GM12878 (cell line): ENCODE results near the gene FAM89A. TPM values are rescaled to one million over a fixed set of nuclear protein-coding genes. Genes with fewer than 3 reads are reported as not detected.

ENCODE experiments used
- ATAC-seq: fragments of 200-7000 bp; cut with Tn5 transposase; 3 replicates; pipeline ENCODE4 v1.9.1; 2020; ENCODE audit warnings: mild to moderate bottlenecking, moderate library complexity
- BruUV-seq: library from RNA; stranded (reverse); fragments of 400-500 nt; replicated peaks from 2 replicates; lab custom pipeline; 2021; lab: Mats Ljungman, UMichigan
- CTCF ChIA-PET: fragments of 300-600 bp; sonication (Branson Sonifier 250); formaldehyde crosslinking; extraction: SDS; loops from one replicate; lab custom pipeline; 2021; ENCODE audit warnings: inconsistent platforms; lab: Yijun Ruan, JAX
- POLR2A ChIA-PET: fragments of 350-600 bp; formaldehyde crosslinking; extraction: SDS; loops from one replicate; lab custom pipeline; 2021; ENCODE audit warnings: inconsistent platforms; lab: Charles Lee
- RAD21 ChIA-PET: fragments of 300-600 bp; sonication (Branson Sonifier 250); formaldehyde crosslinking; loops from one replicate; lab custom pipeline; 2023; ENCODE audit warnings: antibody characterized with exemption; ENCODE audit not compliant: unreplicated experiment; lab: Charles Lee
- SMC1A ChIA-PET: fragments of 300-600 bp; sonication (Branson Sonifier 250); formaldehyde crosslinking; loops from one replicate; lab custom pipeline; 2023; ENCODE audit not compliant: unreplicated experiment, uncharacterized antibody; lab: Charles Lee
- DNase-seq: peaks from one replicate; pipeline ENCODE4 v3.0.0-alpha.2; 2011; ENCODE audit warnings: low read depth, low spot score
- FAIRE-seq: peaks from 3 replicates; lab custom pipeline; 2011; peaks lifted over from hg19 to GRCh38; lab: Jason Lieb, UNC
- H2AFZ ChIP-seq: 2 replicates; pipeline ENCODE4 v1.6.0; 2011; ENCODE audit warnings: low read depth, low read length, control low read depth; ENCODE audit not compliant: control insufficient read depth
- H3K27ac ChIP-seq: 2 replicates; pipeline ENCODE4 v1.5.1; 2011; ENCODE audit warnings: control low read depth; ENCODE audit not compliant: control insufficient read depth, insufficient read depth
- H3K27me3 ChIP-seq, 2 experiments: replicated peaks in 1 of 2; 2 replicates each; pipeline versions ENCODE4 v1.6.0 to v1.6.1; 2011; ENCODE audit warnings: low read length in 1 of 2; ENCODE audit not compliant: control insufficient read depth in 2 of 2, insufficient read depth in 2 of 2
- H3K36me3 ChIP-seq, 2 experiments: 2 replicates each; pipeline ENCODE4 v1.5.1; 2011; ENCODE audit warnings: low read length in 1 of 2; ENCODE audit not compliant: control insufficient read depth in 2 of 2, insufficient read depth in 2 of 2
- H3K4me1 ChIP-seq: 2 replicates; pipeline ENCODE4 v1.6.1; 2011; ENCODE audit warnings: mild to moderate bottlenecking, low read length, moderate library complexity, mixed read lengths; ENCODE audit not compliant: control insufficient read depth, insufficient read depth
- H3K4me2 ChIP-seq: 2 replicates; pipeline ENCODE4 v1.6.0; 2011; ENCODE audit warnings: control low read depth; ENCODE audit not compliant: control insufficient read depth, insufficient read depth
- H3K4me3 ChIP-seq: fragments of 200-600 bp; sonication (generic); 2 replicates; pipeline ENCODE4 v1.5.1; 2016
- H3K79me2 ChIP-seq: 2 replicates; pipeline ENCODE4 v1.6.0; 2011; ENCODE audit warnings: low read length; ENCODE audit not compliant: control insufficient read depth, insufficient read depth
- H3K9ac ChIP-seq: 2 replicates; pipeline ENCODE4 v1.8.0; 2011; ENCODE audit warnings: low read length, control low read depth, mixed read lengths; ENCODE audit not compliant: control insufficient read depth, insufficient read depth
- H3K9me3 ChIP-seq: replicated peaks from 3 replicates; pipeline ENCODE4 v1.5.1; 2011; ENCODE audit warnings: mild to moderate bottlenecking, low read length; ENCODE audit not compliant: control insufficient read depth, insufficient read depth
- H4K20me1 ChIP-seq: 2 replicates; pipeline ENCODE4 v1.6.0; 2011; ENCODE audit not compliant: control insufficient read depth, insufficient read depth
- BACH1 ChIP-seq: fragments of 450-650 bp; IDR thresholded peaks from 2 replicates; pipeline ENCODE4 v1.6.1; 2017; ENCODE audit warnings: mild to moderate bottlenecking, borderline replicate concordance
- CBFB ChIP-seq: IDR thresholded peaks from 2 replicates; pipeline ENCODE4 v1.6.1; 2016; ENCODE audit warnings: antibody characterized with exemption, low read depth
- CBX3 ChIP-seq: fragments of 200-600 bp; sonication (generic); IDR thresholded peaks from 2 replicates; pipeline ENCODE4 v1.6.1; 2016; ENCODE audit warnings: low read depth, borderline replicate concordance
- EP300 ChIP-seq, 2 experiments: fragments of 150-350 bp in 1 of 2; IDR thresholded peaks; 2 replicates each; pipeline ENCODE4 v1.6.1; 2011 to 2012; ENCODE audit warnings: low read depth in 2 of 2, low read length in 2 of 2, borderline replicate concordance in 1 of 2, improper control_type of control experiment in 1 of 2, inconsistent platforms in 1 of 2; ENCODE audit not compliant: control insufficient read depth in 1 of 2
- ESRRA ChIP-seq: IDR thresholded peaks from 2 replicates; pipeline ENCODE4 v1.6.1; 2012; ENCODE audit warnings: mild to moderate bottlenecking, low read length, improper control_type of control experiment
- JUND ChIP-seq: IDR thresholded peaks from 2 replicates; pipeline ENCODE4 v1.6.1; 2012; ENCODE audit warnings: low read depth, mild to moderate bottlenecking, low read length, improper control_type of control experiment, moderate library complexity
- NFYA ChIP-seq: IDR thresholded peaks from 2 replicates; pipeline ENCODE4 v1.6.1; 2011; ENCODE audit warnings: low read depth, mild to moderate bottlenecking, low read length, improper control_type of control experiment, borderline replicate concordance
- NFYB ChIP-seq: IDR thresholded peaks from 2 replicates; pipeline ENCODE4 v1.6.1; 2011; ENCODE audit warnings: low read depth, mild to moderate bottlenecking, low read length, improper control_type of control experiment, moderate library complexity; ENCODE audit not compliant: insufficient read depth
- RUNX3 ChIP-seq: IDR thresholded peaks from 2 replicates; pipeline ENCODE4 v1.6.1; 2012; ENCODE audit warnings: low read length, inconsistent platforms
- ZNF207 ChIP-seq: fragments of 450-650 bp; IDR thresholded peaks from 2 replicates; pipeline ENCODE4 v1.6.1; 2014; ENCODE audit warnings: antibody characterized with exemption, mild to moderate bottlenecking, borderline replicate concordance
- ZZZ3 ChIP-seq: IDR thresholded peaks from 2 replicates; pipeline ENCODE4 v1.6.1; 2011; ENCODE audit warnings: low read depth; ENCODE audit not compliant: control insufficient read depth, insufficient read length
- WGBS: methylation state at CpG from one replicate; pipeline ENCODE4 v1.1.6; 2016; ENCODE audit warnings: low lambda C conversion rate; ENCODE audit not compliant: insufficient replicate concordance, insufficient coverage; ENCODE audit errors: missing lambda C conversion rate; 5-methylcytosine and 5-hydroxymethylcytosine counted together
- in situ Hi-C: fragments of 300-500 bp; cut with MboI; formaldehyde crosslinking; loops from 9 replicates; pipeline ENCODE4 v1.14.3; 2018; ENCODE audit warnings: mixed read lengths
- intact Hi-C: fragments of 100-400 bp; cut with micrococcal nuclease; formaldehyde crosslinking; loops from one replicate; pipeline ENCODE4 v1.14.2; 2022; ENCODE audit not compliant: unreplicated experiment
- polyA plus RNA-seq, 11 experiments: library from polyadenylated mRNA; depleted of rRNA in 4 of 11; unstranded in 6 of 11; stranded (reverse) in 5 of 11; fragments of >200 nt; fragmentation: Nextera tagmentation in 4 of 11; fragmentation: Illumina TruSeq in 1 of 11; extraction: Ambion mirVana in 4 of 11; extraction: Trizol in 1 of 11; gene quantifications; 1 replicate in 1 of 11; 2 replicates in 10 of 11; pipeline versions ENCODE4 v1.2.1 to v1.2.3, GENCODE V29; 2011 to 2016; ENCODE audit warnings: inconsistent platforms in 2 of 11, missing spikeins in 2 of 11, low read depth in 1 of 11
- total RNA-seq, 4 experiments: library from RNA; depleted of rRNA in 3 of 4; stranded (reverse); fragments of >200 nt in 3 of 4; fragmentation: Illumina TruSeq in 1 of 4; extraction: Trizol in 1 of 4; gene quantifications; 2 replicates each; pipeline versions ENCODE4 v1.2.1 to v1.2.3, GENCODE V29; 2013 to 2021
- TF ChIP-seq, protein P1 (sequence below): IDR thresholded peaks from 2 replicates; pipeline ENCODE4 v1.6.1; 2011; ENCODE audit warnings: borderline replicate concordance, low read depth, mild to moderate bottlenecking, moderate library complexity, mixed read lengths, low read length; ENCODE audit not compliant: insufficient read depth; ENCODE audit errors: extremely low read length
- TF ChIP-seq, protein P2 (sequence below): fragments of 450-650 bp; formaldehyde crosslinking; IDR thresholded peaks from 2 replicates; pipeline ENCODE4 v1.4.0; 2020; ENCODE audit warnings: mild to moderate bottlenecking, moderate library complexity
- TF ChIP-seq, protein P3 (sequence below): IDR thresholded peaks from 2 replicates; pipeline ENCODE4 v1.6.1; 2011; ENCODE audit warnings: low read depth, low read length, improper control_type of control experiment, borderline replicate concordance
- TF ChIP-seq, protein P4 (sequence below): fragments of 450-650 bp; IDR thresholded peaks from 2 replicates; pipeline ENCODE4 v1.6.1; 2017; ENCODE audit warnings: mild to moderate bottlenecking

Gene FAM89A
- total and polyA plus RNA-seq, 10 of the 15 experiments (the other 5 are each of a cell fraction or from before 2014, with no cell fraction given), result 0.06 to 0.72 (median 0.14) TPM; not detected in 4

DNA sequence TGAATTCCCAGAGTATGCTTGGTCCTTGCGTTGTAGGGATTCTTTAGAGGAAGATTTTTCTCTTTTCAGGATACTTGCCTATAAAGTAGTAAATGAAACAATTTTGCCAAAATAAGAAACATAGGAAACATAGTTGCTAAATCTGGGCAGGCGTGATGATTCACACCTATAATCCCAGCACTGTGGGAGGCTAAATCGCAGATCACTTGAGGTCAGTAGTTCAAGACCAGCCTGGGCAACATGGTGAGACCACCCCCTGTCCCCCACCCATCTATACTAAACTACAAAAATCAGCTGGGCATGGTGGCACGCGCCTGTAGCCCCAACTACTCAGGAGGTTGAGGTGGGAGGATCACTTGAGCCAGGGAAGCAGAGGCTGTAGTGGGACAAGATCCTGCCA, 56.2 kb downstream of the FAM89A start (continued):
- TF ChIP-seq BACH1, result no peak
- TF ChIP-seq, protein P1, sequence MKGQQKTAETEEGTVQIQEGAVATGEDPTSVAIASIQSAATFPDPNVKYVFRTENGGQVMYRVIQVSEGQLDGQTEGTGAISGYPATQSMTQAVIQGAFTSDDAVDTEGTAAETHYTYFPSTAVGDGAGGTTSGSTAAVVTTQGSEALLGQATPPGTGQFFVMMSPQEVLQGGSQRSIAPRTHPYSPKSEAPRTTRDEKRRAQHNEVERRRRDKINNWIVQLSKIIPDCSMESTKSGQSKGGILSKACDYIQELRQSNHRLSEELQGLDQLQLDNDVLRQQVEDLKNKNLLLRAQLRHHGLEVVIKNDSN, result no peak
- TF ChIP-seq ZNF207, result no peak

DNA sequence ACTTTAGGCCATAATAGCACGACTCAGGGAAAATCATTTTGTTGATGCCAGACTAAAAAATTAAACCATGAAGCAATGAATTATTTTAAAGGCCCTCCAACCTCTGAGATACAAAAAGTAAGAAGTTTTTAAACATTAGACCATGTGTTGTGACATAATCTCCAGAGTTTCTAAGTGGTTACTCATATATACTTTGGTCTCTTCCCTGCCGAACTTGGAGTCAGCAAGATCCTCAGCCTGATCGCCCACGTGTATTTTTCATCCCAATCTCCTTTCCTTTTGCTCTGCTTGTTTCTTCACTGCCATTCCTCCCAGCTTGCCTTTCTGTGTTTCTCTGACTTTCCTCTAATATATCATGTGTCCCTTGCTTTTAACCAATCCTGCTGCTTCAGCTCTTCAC, 57.4 kb downstream of the FAM89A start:
- H2AFZ ChIP-seq, result no peak overlapping the region
- WGBS, result 82% methylated on average over 4 of the region's 4 CpGs
- ATAC-seq (no peak), FAIRE-seq (no peak), DNase-seq (no peak)
- no peak overlapping the region for H3K4me2 ChIP-seq
- H3K27ac ChIP-seq, result no peak overlapping the region
- no peak overlapping the region for H3K9ac ChIP-seq
- ChIA-PET RAD21 (no interaction called here), SMC1A (interaction anchor here (1.8 to 2.9 kb wide), 2 partner anchors 10 to 25 kb away, joined by 5 to 11 read pairs; no protein-coding TSS in a partner anchor), CTCF (interaction anchor here (1.1 kb wide), 1 partner anchor 9 kb away, joined by 3 read pairs; no protein-coding TSS in a partner anchor), POLR2A (interaction anchor here (0.6 to 0.9 kb wide), 5 partner anchors 11 to 1156 kb away, joined by 3 to 5 read pairs (median 3); no protein-coding TSS in a partner anchor)
- no peak overlapping the region for H3K4me3 ChIP-seq
- no peaks in the 10 kb centered on the region for H3K27me3 ChIP-seq
- no TSS peak for BruUV-seq
- peaks cover 30% of the 10 kb centered on the region for H3K79me2 ChIP-seq
- intact Hi-C loops (no loop called here), in situ Hi-C loops (no loop called here)
- peaks cover 7% of the 10 kb centered on the region; the same call in 1 of the 2 replicates for H3K4me1 ChIP-seq
- H3K36me3 ChIP-seq, result no peaks in the 10 kb centered on the region
- no peaks in the 10 kb centered on the region for H3K9me3 ChIP-seq
- H4K20me1 ChIP-seq, result no peaks in the 10 kb centered on the region
- TF ChIP-seq ESRRA (no peak), CBX3 (no peak), ZZZ3 (no peak), CBFB (no peak), JUND (no peak), NFYB (no peak), EP300 (IDR thresholded peaks at IDR 0.05; ENCODE audit: borderline replicate concordance in 1 of 2, control insufficient read depth in 1 of 2, low read depth in 2 of 2, low read length in 2 of 2) (no peak), NFYA (no peak), RUNX3 (no peak)
- TF ChIP-seq, protein P2, sequence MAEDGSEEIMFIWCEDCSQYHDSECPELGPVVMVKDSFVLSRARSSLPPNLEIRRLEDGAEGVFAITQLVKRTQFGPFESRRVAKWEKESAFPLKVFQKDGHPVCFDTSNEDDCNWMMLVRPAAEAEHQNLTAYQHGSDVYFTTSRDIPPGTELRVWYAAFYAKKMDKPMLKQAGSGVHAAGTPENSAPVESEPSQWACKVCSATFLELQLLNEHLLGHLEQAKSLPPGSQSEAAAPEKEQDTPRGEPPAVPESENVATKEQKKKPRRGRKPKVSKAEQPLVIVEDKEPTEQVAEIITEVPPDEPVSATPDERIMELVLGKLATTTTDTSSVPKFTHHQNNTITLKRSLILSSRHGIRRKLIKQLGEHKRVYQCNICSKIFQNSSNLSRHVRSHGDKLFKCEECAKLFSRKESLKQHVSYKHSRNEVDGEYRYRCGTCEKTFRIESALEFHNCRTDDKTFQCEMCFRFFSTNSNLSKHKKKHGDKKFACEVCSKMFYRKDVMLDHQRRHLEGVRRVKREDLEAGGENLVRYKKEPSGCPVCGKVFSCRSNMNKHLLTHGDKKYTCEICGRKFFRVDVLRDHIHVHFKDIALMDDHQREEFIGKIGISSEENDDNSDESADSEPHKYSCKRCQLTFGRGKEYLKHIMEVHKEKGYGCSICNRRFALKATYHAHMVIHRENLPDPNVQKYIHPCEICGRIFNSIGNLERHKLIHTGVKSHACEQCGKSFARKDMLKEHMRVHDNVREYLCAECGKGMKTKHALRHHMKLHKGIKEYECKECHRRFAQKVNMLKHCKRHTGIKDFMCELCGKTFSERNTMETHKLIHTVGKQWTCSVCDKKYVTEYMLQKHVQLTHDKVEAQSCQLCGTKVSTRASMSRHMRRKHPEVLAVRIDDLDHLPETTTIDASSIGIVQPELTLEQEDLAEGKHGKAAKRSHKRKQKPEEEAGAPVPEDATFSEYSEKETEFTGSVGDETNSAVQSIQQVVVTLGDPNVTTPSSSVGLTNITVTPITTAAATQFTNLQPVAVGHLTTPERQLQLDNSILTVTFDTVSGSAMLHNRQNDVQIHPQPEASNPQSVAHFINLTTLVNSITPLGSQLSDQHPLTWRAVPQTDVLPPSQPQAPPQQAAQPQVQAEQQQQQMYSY (CRISPR knock-in tag), result no peak
- TF ChIP-seq, protein P3, sequence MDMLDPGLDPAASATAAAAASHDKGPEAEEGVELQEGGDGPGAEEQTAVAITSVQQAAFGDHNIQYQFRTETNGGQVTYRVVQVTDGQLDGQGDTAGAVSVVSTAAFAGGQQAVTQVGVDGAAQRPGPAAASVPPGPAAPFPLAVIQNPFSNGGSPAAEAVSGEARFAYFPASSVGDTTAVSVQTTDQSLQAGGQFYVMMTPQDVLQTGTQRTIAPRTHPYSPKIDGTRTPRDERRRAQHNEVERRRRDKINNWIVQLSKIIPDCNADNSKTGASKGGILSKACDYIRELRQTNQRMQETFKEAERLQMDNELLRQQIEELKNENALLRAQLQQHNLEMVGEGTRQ, result no peak
- TF ChIP-seq, protein P4, sequence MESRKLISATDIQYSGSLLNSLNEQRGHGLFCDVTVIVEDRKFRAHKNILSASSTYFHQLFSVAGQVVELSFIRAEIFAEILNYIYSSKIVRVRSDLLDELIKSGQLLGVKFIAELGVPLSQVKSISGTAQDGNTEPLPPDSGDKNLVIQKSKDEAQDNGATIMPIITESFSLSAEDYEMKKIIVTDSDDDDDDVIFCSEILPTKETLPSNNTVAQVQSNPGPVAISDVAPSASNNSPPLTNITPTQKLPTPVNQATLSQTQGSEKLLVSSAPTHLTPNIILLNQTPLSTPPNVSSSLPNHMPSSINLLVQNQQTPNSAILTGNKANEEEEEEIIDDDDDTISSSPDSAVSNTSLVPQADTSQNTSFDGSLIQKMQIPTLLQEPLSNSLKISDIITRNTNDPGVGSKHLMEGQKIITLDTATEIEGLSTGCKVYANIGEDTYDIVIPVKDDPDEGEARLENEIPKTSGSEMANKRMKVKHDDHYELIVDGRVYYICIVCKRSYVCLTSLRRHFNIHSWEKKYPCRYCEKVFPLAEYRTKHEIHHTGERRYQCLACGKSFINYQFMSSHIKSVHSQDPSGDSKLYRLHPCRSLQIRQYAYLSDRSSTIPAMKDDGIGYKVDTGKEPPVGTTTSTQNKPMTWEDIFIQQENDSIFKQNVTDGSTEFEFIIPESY, result no peak
